ENCODE data around the gene PROK1. TPM values are rescaled to one million over a fixed set of nuclear protein-coding genes. Genes with fewer than 3 reads are reported as not detected.

PROK1 gene, protein sequence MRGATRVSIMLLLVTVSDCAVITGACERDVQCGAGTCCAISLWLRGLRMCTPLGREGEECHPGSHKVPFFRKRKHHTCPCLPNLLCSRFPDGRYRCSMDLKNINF
- total RNA-seq (2022; extraction: Qiagen RNA extraction): not detected in 5 replicates

DNA sequence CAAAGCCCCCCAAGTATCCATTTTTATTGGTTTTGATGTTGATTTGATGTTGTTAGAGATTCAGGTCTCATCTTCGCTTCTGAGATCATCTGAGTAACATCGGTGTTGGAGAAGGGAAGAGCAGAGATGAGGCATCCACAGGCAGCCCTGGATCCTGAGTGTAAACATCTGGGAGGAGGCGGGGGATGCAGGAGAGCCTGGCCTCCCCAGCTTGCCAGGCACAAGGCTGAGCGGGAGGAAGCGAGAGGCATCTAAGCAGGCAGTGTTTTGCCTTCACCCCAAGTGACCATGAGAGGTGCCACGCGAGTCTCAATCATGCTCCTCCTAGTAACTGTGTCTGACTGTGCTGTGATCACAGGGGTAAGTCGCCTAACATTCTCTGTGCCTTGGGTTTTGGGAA lies at the start of gene PROK1:
Gene PROK1, plus strand, starts transcription at position 221 of the 400 bp plus-strand sequence. Its CDS starts 68 bp downstream, at position 289.

DNA sequence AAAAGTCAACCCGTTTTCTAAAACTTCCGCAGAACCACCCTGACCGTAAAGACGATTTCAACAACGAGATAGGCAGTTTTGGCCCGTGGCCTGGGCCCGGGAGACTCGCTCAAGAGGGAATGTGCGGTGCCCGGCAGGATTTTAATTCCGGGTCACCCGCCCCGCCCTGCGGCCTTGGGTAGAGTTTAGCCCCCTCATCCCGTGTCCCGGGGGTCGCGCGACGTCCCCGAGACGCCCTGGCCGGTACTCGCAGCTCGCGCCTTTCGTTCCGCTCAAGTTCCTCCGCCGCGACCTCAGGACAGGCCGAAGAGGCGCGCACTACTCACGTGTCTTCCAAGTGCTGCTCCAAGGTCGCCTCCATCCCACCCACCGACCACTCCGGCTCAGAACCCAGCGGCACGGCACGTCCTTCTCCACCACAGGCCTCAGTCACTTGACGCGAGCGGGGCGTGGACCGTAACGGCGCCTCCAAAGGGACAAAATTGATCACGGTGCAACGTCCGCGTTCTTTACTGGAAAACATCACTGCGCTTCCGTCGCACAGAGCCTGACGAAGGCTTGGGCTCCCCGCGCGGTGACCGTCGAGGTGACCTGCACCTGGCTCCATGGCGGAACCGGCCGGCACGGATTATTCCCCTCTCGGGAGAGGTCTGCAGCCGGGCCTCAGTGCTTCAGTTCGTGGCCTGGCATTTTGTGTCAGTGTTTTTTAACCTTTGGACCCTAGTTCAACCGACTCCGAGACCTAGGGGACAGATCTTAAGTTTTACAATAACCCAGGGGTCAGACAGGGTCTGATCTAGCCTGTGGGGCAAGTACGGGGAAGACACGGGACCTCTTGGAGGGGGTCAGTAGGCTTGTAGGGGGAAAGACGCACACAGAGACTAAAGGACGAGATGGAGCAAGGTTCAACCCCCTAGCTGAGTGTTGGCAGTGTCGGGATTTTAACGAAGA lies 43.4 kb upstream of the PROK1 start, which contains the start of gene LAMTOR5:
Gene LAMTOR5, minus strand, starts transcription at position 435 of the 951 bp plus-strand sequence. Its CDS starts 74 bp downstream, at position 361.

Other genes with a start within 250 kb of the PROK1 start
- 2.5 to 4.4 TPM (median 3.9 TPM) in 5 replicates for gene KCNC4, start 240.8 kb upstream of the PROK1 start, total RNA-seq (2022; extraction: Qiagen RNA extraction)
- gene RBM15, start 111.8 kb upstream of the PROK1 start, total RNA-seq (2022; extraction: Qiagen RNA extraction): 7.9 to 9.5 TPM (median 8.0 TPM) in 5 replicates
- gene SLC16A4, start 60.1 kb upstream of the PROK1 start, total RNA-seq (2022; extraction: Qiagen RNA extraction): 29.1 to 40.0 TPM (median 36.7 TPM) in 5 replicates
- 180 to 203 TPM (median 191 TPM) in 5 replicates for gene LAMTOR5, start 43.5 kb upstream of the PROK1 start, total RNA-seq (2022; extraction: Qiagen RNA extraction)
- not detected in 5 replicates for gene KCNA10, start 68.0 kb downstream of the PROK1 start, total RNA-seq (2022; extraction: Qiagen RNA extraction)
- gene KCNA2, start 155.2 kb downstream of the PROK1 start, total RNA-seq (2022; extraction: Qiagen RNA extraction): 0.02 to 0.13 TPM (median 0.02 TPM) in 5 replicates
- gene KCNA3, start 223.8 kb downstream of the PROK1 start, total RNA-seq (2022; extraction: Qiagen RNA extraction): not detected in 5 replicates